GM12878 (cell line): ENCODE data around the gene NTM. TPM values are rescaled to one million over a fixed set of nuclear protein-coding genes. Genes with fewer than 3 reads are reported as not detected.

ENCODE experiments used
- ASH2L ChIP-seq: fragments of 300-600, 200-600 bp; sonication (generic); IDR thresholded peaks from 2 replicates; pipeline ENCODE4 v1.6.1; 2017; ENCODE audit warnings: low read depth, mild to moderate bottlenecking, borderline replicate concordance
- BCL11A ChIP-seq: IDR thresholded peaks from 2 replicates; pipeline ENCODE4 v1.6.1; 2011; ENCODE audit warnings: low read depth, low read length
- CHD4 ChIP-seq: fragments of 200-600 bp; sonication (generic); IDR thresholded peaks from 2 replicates; pipeline ENCODE4 v1.6.1; 2016; ENCODE audit warnings: mild to moderate bottlenecking
- CREM ChIP-seq: IDR thresholded peaks from 2 replicates; pipeline ENCODE4 v1.6.1; 2014; ENCODE audit warnings: antibody characterized with exemption, low read depth
- ETV6 ChIP-seq, 2 experiments: fragments of 450-650 bp in 1 of 2; IDR thresholded peaks in 1 of 2; conservative IDR thresholded peaks in 1 of 2; 2 replicates each; pipeline ENCODE4 v1.6.1; 2014; ENCODE audit warnings: antibody characterized with exemption in 1 of 2, borderline replicate concordance in 1 of 2, low read depth in 1 of 2, mild to moderate bottlenecking in 1 of 2, moderate library complexity in 1 of 2
- FOXK2 ChIP-seq: fragments of 450-650 bp; IDR thresholded peaks from 2 replicates; pipeline ENCODE4 v1.6.1; 2017; ENCODE audit warnings: mild to moderate bottlenecking, moderate library complexity
- GATAD2B ChIP-seq: fragments of 450-650 bp; conservative IDR thresholded peaks from 2 replicates; pipeline ENCODE4 v1.6.1; 2017; ENCODE audit warnings: low read depth, mild to moderate bottlenecking, moderate library complexity
- JUNB ChIP-seq: IDR thresholded peaks from 2 replicates; pipeline ENCODE4 v1.6.1; 2016; ENCODE audit warnings: antibody characterized with exemption, mild to moderate bottlenecking
- JUND ChIP-seq: IDR thresholded peaks from 2 replicates; pipeline ENCODE4 v1.6.1; 2012; ENCODE audit warnings: low read depth, mild to moderate bottlenecking, low read length, improper control_type of control experiment, moderate library complexity
- NFYA ChIP-seq: IDR thresholded peaks from 2 replicates; pipeline ENCODE4 v1.6.1; 2011; ENCODE audit warnings: low read depth, mild to moderate bottlenecking, low read length, improper control_type of control experiment, borderline replicate concordance
- SPI1 ChIP-seq: IDR thresholded peaks from 2 replicates; pipeline ENCODE4 v1.6.1; 2011; ENCODE audit warnings: low read depth, mild to moderate bottlenecking, low read length, moderate library complexity, borderline replicate concordance; ENCODE audit not compliant: insufficient read depth
- YY1 ChIP-seq: IDR thresholded peaks from 2 replicates; pipeline ENCODE4 v1.6.1; 2011; ENCODE audit warnings: low read depth, mild to moderate bottlenecking, low read length
- ZNF24 ChIP-seq: fragments of 450-650 bp; IDR thresholded peaks from 2 replicates; pipeline ENCODE4 v1.6.1; 2017; ENCODE audit warnings: antibody characterized with exemption, mild to moderate bottlenecking
- polyA plus RNA-seq, 11 experiments: library from polyadenylated mRNA; depleted of rRNA in 4 of 11; unstranded in 6 of 11; stranded (reverse) in 5 of 11; fragments of >200 nt; fragmentation: Nextera tagmentation in 4 of 11; fragmentation: Illumina TruSeq in 1 of 11; extraction: Ambion mirVana in 4 of 11; extraction: Trizol in 1 of 11; gene quantifications; 1 replicate in 1 of 11; 2 replicates in 10 of 11; pipeline versions ENCODE4 v1.2.1 to v1.2.3, GENCODE V29; 2011 to 2016; ENCODE audit warnings: inconsistent platforms in 2 of 11, missing spikeins in 2 of 11, low read depth in 1 of 11
- total RNA-seq, 4 experiments: library from RNA; depleted of rRNA in 3 of 4; stranded (reverse); fragments of >200 nt in 3 of 4; fragmentation: Illumina TruSeq in 1 of 4; extraction: Trizol in 1 of 4; gene quantifications; 2 replicates each; pipeline versions ENCODE4 v1.2.1 to v1.2.3, GENCODE V29; 2013 to 2021
- TF ChIP-seq, protein P1 (sequence below): fragments of 450-650 bp; IDR thresholded peaks from 2 replicates; pipeline ENCODE4 v1.6.1; 2017; ENCODE audit warnings: mild to moderate bottlenecking, moderate library complexity

The NTM gene
- total and polyA plus RNA-seq, 10 of the 15 experiments (the other 5 are each of a cell fraction or from before 2014, with no cell fraction given), result not detected

DNA sequence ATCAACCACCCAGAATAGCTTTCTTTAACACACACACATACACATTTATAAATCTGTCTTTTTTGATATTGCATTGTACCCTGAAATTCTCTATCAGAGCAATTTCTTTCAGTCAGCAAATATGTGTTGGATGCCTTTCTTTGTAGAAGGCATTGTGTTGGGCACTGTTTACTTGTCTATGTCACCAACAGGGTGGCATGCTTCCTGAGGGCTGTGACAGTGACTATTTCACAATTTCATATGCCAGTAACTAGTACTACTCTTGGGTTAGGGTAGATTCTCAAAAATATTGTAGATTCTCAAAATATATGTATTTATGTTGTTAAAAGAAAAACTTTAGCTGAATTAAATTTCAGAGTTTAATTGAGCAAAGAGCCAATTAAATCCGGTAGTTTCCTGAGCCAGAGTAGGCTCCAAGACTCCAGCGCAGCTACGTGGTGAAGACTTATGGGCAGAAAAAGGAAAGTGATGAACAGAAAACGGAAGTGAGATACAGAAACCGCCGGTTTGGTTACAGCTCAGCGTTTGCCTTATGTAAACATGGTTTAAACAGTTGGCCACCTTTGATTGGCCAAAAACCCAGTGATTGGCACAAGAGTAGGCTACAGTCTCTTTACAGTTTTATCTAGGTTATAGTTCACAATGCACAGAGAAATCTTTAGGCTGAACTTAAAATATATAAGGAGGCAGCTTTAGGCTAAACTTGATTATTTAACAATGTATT lies 723.3 kb downstream of the NTM start (continued):
- TF ChIP-seq GATAD2B (no peak), ETV6 (conservative IDR thresholded peaks at IDR 0.05 in 1 of 2, IDR thresholded peaks at IDR 0.05 in 1 of 2; ENCODE audit: borderline replicate concordance in 1 of 2, low read depth in 1 of 2) (0 out of 4 replicates have a peak, but pooled peaks of 1 of the 2 experiments have one; percentile 17), SPI1 (peak; percentile 84), BCL11A (0 out of 2 replicates have a peak, but pooled peaks have one; percentile 41), JUND (no peak), ZNF24 (no peak), CREM (peak; percentile 30; the same call in 1 of the 2 replicates), YY1 (no peak), FOXK2 (peak; percentile 27; the same call in 1 of the 2 replicates), NFYA (no peak), JUNB (peak; percentile 54), CHD4 (no peak), ASH2L (no peak)
- TF ChIP-seq, protein P1, sequence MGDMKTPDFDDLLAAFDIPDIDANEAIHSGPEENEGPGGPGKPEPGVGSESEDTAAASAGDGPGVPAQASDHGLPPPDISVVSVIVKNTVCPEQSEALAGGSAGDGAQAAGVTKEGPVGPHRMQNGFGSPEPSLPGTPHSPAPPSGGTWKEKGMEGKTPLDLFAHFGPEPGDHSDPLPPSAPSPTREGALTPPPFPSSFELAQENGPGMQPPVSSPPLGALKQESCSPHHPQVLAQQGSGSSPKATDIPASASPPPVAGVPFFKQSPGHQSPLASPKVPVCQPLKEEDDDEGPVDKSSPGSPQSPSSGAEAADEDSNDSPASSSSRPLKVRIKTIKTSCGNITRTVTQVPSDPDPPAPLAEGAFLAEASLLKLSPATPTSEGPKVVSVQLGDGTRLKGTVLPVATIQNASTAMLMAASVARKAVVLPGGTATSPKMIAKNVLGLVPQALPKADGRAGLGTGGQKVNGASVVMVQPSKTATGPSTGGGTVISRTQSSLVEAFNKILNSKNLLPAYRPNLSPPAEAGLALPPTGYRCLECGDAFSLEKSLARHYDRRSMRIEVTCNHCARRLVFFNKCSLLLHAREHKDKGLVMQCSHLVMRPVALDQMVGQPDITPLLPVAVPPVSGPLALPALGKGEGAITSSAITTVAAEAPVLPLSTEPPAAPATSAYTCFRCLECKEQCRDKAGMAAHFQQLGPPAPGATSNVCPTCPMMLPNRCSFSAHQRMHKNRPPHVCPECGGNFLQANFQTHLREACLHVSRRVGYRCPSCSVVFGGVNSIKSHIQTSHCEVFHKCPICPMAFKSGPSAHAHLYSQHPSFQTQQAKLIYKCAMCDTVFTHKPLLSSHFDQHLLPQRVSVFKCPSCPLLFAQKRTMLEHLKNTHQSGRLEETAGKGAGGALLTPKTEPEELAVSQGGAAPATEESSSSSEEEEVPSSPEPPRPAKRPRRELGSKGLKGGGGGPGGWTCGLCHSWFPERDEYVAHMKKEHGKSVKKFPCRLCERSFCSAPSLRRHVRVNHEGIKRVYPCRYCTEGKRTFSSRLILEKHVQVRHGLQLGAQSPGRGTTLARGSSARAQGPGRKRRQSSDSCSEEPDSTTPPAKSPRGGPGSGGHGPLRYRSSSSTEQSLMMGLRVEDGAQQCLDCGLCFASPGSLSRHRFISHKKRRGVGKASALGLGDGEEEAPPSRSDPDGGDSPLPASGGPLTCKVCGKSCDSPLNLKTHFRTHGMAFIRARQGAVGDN, result no peak
